ENCODE results near the gene ZNF79. TPM values are rescaled to one million over a fixed set of nuclear protein-coding genes. Genes with fewer than 3 reads are reported as not detected.
"Not testable (repeated sequence)": the region's sequence is repeated elsewhere in the genome, so short reads cannot be mapped to it uniquely, and the experiment has no call there.

ZNF79 gene
- total RNA-seq, 1 donor from 2014 or later, result 9.4 TPM

DNA sequence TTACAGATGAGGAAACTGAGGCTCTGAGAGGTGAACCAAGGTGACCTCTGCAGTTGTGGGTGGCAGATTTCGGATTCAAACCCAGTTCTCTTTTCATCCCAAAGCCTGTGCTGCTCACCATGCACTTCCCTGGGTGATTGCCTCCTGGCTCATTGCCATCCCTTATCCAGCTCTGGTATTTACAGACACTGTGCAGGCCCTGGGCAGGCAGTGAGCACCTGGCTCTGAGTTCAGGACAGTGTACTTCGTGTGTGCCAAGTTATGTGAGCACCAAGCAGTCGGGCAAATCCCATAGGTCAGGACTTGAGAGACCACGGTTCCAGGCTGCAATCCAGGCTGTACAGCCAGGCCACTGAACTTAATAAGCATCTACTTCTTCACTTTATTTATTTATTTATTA is 28.5 kb downstream of the ZNF79 start:
- DNase-seq (ENCODE audit: low read depth, low spot score), result no peak

DNA sequence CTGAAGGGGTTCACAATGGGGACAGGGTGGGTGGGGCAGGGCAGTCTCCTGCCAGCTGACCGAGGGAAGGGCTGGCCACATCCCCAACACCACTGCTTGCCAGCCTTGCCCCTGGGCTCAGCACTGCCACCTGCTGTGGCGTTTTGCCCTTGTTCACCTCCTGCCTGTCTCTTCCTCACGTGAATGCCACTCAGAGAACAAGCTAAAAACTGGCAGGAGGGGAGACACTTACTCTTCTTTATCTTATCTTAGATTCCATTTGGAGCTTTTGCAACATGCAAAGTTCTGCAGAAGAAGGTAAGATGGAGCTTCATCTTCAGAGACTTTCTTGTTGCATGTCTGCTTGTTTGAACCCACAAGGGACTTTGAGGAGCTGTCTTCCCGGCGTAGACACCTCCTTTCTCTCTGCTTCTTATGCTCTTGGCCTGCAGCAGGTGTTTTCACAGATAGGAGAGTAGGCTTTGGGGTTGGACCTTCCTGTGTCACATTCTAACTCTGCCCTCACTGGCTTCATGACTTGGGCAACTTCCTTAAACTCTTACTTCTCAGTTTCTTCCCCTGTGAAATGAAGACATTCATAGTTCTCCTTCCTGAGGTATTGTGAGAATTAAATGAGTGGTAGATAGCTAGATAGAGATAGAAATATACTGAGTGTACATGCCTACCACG is 31.3 kb downstream of the ZNF79 start:
- DNase-seq (ENCODE audit: low read depth, low spot score), result no peak

DNA sequence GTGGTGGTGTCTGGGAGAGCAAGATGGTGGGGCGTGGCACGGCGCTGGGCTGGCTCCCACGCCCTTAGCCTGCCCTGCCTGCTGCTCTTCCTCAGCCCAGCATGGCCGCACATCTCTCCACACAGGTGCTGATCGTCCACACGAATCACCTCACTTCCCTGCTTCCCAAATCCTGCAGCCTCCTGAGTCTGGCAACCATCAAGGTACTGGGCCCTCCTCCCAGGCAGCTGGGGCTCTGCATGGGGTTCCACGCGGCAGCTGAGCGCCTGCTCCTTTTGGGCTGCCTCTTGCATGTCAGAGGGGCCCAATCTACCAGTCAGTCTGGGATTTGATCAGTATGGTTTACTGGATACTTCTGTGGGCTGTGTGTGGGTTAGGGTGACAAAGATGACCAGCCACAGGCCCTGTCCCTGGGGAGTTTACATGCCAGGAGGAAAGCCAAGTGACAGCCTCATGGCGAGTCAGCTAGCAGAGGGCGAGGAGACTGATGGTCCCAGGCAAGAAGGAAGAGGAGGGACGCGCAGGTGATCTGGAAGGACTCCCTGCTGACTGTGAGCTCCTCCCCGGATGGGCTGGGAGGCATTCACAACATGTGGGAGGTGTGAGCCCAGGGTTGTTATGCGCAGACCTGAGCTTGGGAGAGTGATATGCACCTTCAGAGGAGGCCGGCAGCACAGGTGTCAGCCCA is 33.2 kb downstream of the ZNF79 start:
- no peak for DNase-seq (ENCODE audit: low read depth, low spot score)

DNA sequence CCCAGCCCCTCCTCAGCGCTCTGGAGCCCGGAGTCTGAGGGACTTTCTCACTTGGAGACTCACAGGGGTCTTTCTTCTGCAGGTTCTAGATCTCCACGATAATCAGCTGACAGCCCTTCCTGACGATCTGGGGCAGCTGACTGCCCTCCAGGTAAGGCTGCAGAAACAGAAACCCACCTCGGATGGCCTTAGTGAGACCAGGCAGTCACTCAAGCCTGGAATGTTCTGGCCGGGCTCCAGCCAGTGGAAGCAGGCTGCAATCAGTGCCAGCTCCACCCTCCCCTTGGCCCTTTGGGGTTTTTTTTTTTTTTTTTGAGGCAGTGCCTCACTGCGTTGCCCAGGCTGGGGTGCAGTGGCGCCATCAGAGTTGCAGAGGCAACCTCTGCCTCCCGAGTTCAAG is 34.7 kb downstream of the ZNF79 start:
- no peak for DNase-seq (ENCODE audit: low read depth, low spot score)

DNA sequence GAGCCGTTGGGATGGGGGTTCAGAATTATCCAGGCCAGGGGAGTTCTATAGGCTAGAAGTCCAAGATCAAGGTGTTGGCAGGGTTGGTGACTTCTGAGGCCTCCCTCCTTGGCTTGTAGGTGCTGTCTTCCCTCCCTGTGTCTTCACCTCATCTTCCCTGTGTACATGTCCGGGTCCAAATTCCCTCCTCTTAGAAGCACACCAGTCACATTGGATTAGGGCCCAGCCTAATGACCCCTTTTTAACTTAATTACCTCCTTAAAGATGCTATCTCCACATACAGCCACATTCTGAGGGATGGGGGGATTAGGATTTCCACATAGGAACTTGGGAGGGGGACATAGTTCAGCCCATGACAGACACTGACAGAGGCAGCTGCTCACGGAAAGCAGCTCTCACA is 39.2 kb downstream of the ZNF79 start:
- DNase-seq (ENCODE audit: low read depth, low spot score), result no peak

DNA sequence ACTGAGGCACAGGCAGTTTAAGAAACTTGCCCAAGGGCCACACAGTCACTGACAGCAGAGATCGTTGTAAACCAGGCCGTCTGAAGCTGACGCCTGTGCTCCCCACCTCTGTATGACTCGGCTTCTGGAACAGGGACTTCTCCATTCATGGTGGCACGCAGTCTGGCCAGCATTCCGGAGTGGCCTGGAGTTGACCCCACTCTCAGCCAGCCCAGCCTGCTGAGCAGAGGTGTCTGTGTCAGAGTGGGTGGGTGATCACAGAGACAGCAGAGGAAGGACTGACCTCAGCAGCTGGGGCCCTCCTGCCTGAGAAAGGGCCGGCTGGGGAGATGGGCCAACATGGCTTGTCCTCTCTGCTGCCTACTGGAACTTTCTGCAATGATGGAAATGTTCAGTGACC is 39.7 kb downstream of the ZNF79 start:
- DNase-seq (ENCODE audit: low read depth, low spot score), result no peak

DNA sequence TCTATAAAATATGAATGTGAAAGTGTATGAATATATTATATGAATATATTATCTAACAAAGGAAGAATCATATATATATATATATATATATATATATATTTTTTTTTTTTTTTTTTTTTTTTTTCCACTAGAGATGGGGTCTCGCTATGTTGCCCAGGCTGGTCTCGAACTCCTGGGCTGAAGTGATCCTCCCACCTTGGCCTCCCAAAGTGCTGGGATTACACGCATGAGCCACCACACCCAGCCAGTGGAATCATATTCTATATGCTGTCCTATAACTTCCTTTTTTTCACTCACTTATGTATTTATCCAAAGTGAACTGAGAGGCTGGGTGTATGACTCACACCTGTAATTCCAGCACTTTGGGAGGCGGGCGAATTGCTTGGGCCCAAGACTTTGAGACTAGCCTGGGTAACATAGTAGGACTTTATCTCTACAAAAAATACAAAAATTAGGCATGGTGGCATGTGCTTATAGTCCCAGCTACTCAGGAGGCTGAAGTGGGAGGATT is 42.3 kb downstream of the ZNF79 start:
- not testable (repeated sequence) for DNase-seq (ENCODE audit: low read depth, low spot score)

DNA sequence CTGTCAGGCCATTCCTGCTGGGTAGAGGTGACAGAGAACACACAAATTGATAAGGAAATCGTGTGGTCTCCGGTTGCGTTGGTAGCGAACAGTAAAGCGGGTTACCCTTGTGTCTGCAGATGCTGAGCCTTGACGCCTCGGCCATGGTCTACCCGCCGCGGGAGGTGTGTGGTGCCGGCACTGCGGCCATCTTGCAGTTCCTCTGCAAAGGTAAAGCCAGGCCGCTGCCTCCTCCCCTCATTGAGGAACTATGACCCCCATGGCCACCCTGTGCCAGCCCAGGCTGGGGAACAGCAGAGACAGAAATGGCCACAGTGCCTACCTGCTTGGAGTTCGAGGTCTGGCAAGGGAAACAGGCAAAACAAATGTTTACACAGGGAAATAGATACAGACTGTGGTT is 43.4 kb downstream of the ZNF79 start:
- no peak for DNase-seq (ENCODE audit: low read depth, low spot score)

DNA sequence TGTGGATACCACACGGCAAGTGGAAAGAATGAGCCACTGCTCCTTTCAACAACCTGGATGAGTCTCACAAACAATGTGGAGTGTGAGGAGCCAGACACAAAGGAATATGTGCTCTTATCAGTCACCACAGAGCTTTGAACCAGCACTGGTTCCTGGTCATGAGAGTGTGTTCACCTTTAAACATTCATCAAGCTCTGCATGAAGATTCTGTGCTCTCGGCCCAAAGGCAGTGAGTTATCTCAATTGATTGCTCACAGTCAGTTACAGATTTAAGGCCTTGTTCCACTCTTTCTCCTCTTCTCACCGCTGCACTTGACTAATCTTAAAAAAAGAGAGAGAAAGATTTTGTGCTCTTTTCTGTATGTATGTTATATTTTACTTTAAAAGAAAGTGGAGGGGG is 46.5 kb downstream of the ZNF79 start:
- no peak for DNase-seq (ENCODE audit: low read depth, low spot score)

DNA sequence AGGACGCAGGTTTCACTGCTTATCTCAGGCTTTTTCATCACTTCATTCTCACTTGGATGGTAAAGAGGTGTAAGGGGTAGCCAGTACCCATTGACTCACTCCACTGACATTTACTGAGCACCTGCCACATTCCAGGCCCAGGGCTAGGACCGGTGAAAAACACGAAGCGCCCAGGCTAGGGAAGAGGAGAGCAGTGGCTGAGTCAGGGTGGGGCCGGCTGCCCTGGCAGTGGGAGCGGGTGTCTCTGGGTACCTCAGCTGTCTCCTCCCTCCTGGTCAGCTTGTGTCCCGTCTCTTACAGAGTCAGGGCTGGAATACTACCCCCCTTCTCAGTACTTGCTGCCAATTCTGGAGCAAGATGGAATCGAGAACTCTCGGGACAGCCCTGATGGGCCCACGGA is 49.3 kb downstream of the ZNF79 start:
- no peak for DNase-seq (ENCODE audit: low read depth, low spot score)

DNA sequence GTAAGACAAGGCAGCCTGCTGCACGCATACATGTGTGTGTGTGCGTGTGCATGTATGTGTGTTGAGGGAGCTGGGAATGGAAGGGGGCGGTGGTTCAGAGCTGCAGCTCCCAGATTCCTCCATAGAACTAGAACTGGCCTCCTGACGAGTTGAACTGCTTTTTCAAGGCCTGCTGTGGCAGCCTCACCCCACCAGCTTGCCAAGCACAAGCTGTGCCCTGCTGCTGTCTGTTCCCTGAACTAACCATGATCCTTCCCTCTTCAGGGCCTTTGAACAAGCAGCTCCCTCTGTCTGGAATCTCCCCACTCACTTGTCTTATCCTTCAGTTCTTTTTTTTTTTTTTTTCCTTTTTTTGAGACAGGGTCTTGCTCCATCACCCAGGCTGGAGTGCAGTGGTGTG is 49.8 kb downstream of the ZNF79 start:
- no peak for DNase-seq (ENCODE audit: low read depth, low spot score)

DNA sequence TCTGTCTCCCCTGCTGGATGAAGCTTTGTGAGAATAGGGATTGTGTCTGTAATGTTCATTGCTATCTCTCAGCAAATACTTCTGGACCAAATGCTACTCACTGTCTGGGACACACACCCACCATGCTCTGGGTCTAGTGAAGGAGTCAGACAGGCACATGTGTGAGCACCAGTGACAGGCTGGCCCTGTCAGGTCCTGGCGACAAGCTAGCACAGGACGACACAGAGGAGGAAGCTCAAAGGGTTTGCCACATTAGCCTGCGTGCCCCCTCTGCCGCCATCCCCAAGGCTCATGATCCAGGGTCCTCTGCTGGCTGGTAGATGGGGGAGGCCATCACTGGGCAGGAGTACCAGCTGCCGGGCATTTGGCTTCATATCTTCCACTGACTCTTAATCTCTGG is 50.4 kb downstream of the ZNF79 start:
- DNase-seq (ENCODE audit: low read depth, low spot score), result no peak

DNA sequence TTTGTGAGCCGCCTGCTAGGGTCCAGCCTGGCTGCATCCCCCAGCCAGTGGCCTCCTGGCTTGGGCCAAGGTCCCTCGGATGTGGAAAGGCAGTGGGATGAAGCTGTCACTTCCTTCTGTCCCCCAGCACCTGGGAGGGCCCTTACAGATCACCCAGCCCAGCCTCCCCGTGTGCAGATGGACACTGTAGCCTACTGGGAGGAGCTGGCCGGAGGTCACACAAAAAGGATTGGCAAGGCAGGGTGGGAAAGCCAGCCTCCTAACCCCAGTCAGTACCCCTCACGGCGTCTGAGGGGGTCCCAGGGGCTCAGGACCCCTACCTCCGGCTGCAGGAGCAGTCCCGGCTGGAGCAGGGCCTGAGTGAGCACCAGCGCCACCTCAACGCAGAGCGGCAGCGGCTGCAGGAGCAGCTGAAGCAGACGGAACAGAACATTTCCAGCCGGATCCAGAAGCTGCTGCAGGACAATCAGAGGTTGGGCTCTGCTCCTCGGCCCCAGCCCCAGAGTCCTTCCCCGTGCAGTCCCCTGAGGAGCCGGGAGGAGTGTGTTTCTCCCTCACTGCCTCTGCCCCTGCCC is 55.4 kb downstream of the ZNF79 start:
- DNase-seq (ENCODE audit: low read depth, low spot score), result no peak

DNA sequence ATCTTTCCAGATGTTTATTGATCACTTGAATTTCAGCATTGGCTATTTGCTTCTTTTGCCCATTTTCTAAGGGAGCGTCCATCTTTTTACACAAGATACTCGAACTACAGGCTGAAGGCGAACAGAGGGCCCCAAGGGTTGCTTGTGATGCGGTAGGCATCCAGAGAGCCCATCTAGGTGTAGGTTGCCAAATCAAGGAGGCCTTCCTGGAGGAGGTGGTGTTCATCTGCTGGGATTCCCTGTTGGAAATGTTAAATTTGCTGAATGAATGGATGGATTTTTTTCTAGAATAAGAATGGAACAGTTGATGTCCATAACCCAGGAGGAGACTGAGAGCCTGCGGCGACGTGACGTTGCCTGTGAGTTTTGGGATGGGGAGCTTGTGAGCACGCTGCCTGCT is 58.5 kb downstream of the ZNF79 start:
- DNase-seq (ENCODE audit: low read depth, low spot score), result no peak

DNA sequence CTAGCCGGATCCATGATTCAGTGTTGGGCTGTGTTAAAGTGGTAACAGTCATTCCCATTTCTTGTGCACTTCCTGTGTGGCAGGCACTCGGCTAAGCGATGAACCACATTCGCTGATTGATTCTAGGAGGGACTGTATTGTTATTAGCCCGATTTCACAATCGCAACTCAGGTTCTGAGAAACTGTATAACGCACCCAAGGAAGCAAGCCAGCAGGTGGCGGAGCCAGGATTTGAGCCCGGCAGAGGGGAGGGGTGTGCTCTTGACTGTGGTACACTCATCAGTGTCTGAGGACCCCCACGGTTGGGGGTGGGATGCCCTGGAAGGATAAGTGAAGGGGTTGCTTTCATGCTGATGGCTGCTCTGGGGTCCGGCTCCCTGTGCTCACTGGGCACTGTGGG is 61.8 kb downstream of the ZNF79 start:
- no peak for DNase-seq (ENCODE audit: low read depth, low spot score)

DNA sequence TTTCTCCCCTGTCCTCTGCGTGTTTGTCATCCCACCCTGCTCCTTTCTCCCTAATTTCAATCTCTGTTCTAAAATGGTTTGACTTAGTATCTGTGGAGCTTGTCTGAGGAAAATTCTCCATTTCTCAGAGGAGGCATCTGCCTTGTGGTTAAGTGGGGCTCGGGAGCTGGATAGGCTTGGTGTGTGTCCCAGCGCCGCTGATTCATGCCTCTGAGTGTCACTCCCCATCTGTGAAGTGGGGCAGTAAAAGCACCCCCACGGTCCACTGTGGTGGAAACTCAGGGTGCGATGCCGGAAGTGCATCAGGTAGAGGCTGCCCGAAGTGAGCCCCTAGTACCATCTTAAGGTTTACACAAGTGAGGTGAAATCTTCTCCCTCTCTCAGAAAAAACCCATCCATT is 64.8 kb downstream of the ZNF79 start:
- no peak for DNase-seq (ENCODE audit: low read depth, low spot score)

DNA sequence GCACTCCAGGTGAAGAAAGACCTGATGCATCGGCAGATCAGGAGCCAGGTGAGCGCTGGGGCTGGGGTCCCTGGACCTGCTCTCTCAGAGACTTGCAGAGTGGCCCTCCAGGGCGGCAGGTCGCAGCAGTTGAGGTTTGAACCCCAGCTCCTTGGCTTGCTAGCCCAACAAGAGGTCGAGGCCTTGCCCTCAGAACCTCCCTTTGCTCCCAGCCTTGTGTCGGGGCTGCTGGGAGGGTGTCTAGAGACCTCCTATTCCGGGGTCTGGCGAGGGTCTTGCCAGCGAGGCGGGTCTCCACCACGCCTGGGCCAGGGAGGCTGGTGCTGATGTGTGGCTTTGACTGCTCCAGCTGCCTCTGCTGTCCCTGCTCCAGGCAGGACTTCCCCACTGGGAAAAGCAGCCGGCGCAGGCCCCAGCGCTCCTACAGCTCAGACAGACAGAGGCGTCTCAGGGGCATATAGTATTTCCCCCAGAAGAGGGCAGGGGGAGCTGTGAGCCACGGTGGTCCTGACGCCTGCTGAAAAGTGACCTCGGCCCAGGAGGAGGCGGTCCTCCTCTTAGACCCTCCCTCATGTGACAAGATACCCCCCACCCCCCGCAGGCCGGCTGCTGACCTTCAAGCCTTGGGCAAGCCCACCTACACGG is 65.4 kb downstream of the ZNF79 start:
- no peak for DNase-seq (ENCODE audit: low read depth, low spot score)

DNA sequence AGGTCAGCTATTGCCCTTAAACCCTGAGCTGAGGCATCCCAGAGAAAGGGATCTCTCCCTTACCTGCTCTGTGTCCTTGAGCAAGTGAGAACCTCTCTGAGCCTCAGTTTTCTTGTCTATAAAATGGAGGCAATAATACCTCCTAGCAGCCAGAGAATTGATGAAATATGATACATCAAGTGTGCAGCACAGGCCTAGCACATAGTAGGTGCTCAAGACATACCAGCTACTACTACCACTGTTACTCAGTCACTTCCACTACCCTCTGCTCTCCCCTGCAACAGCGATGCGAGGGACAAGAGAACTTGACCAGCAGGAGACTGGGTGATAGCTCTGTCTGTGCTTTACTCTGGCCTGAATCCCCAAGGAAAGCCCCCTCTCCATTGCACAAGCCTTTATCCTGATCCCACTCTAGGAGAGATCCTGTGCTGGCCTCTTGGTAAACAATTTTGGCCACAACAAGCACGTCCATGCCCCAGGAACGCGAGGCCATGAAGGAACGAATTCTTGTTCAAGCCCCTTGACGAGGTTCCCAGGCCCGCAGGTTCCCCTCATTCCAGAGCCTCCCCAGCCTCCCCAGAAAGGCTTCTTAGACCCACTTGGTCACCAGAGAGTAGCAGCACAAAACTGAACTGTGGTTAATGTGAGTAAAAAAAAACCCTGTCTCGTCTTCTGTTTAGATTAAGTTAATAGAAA is 66.5 kb downstream of the ZNF79 start:
- DNase-seq (ENCODE audit: low read depth, low spot score), result no peak

DNA sequence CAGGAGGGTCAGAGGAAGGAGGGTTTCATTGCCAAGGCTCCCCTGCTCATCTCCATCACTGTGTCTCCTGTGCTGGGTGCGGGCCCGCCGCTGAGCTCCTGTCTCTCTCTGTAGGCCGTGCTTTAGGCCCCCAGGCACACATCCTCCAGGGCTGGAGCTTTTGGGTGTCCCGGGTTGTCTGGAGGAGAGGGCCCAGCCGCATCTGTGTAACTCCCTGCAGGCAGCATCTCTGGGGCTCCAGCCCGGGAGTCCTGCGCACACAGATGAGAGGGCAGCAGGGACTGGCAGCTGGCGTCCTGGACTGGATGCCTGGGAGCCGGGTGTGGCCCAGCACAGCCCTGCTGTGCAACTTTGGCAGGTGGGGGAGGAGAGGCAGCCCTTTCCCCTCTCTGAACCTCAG is 67.3 kb downstream of the ZNF79 start:
- DNase-seq (ENCODE audit: low read depth, low spot score), result no peak

DNA sequence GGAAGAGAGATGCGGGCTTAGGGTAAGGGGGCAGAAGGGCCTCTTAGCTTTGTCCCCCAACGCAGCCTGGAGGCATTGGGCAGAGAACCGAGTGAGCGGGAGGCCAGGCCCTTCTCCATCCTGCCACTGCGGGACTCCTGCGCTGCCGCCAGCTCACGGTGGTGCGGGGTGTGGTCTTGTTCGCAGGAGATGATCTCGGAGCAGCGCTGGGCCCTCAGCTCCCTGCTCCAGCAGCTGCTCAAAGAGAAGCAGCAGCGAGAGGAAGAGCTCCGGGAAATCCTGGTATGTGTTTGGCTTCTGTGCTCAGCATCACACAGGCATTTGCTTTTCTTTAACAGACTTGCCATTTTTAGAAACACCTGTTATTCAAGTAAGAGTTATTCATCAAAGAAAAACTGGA is 68.4 kb downstream of the ZNF79 start:
- no peak for DNase-seq (ENCODE audit: low read depth, low spot score)

DNA sequence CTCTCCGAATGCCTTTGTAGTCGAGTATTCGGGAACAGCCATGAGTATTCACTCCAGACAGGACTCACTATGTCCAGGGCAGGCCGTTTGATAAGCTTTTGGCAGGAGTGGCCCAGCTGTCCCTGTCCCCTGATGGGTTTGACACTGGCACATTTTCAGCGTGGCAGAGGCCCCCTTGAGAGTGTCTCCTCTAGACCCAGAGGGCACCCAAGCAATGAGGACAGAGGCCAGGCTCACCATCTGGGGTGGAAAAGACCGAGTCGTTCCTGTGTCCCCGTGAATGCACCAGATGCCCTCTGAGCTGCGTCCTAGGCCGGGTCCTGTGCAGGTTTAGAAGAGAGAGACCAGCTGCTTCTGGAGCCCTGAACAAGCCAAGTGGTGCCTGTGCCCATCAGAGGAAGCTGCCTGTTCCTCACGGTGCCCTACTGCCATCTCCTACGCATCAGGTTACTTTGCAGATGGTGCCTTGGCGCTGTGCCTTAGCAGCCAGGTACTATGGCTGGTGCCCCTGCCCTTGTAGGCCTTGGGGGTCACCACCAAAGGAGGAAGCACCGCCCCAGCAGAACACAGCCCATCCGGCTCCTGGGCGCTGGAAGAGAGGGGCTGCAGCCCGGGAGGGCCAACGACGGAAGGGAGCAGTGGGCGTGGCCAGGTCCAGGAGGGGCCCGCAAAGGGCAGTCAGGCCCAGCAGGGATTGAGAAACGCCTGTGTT is 69.6 kb downstream of the ZNF79 start:
- DNase-seq (ENCODE audit: low read depth, low spot score), result no peak
